ENCODE results near the gene MYO1A. TPM values are rescaled to one million over a fixed set of nuclear protein-coding genes. Genes with fewer than 3 reads are reported as not detected.

Gene MYO1A
- polyA plus RNA-seq, 1 of the 3 experiments (the other 2 are of a cell fraction): not detected

- Histone ChIP-seq H3K9ac (no peak overlapping the region), H2AFZ (ENCODE audit: low read depth) (no peak overlapping the region), H4K20me1 (ENCODE audit: insufficient read depth) (no peaks in the 10 kb centered on the region), H3F3A (replicated peaks; ENCODE audit: insufficient read depth) (no peaks in the 10 kb centered on the region), H3K36me3 (replicated peaks in 1 of 2; ENCODE audit: control insufficient read depth in 1 of 2, insufficient read depth in 2 of 2, low read length in 1 of 2) (no peaks in the 10 kb centered on the region), H3K4me3 (ENCODE audit: low read depth in 2 of 2, low read length in 1 of 2) (no peak overlapping the region), H3K4me2 (no peak overlapping the region), H3K4me1 (ENCODE audit: control insufficient read depth in 1 of 2, insufficient read depth in 2 of 2, low read depth in 1 of 2, low read length in 1 of 2) (no peaks in the 10 kb centered on the region), H3K9me2 (no peaks in the 10 kb centered on the region), H3K9me3 (no peaks in the 10 kb centered on the region), H3K27me3 (ENCODE audit: insufficient read depth) (no peaks in the 10 kb centered on the region), H3K27ac (ENCODE audit: low read depth in 2 of 2, low read length in 1 of 2) (no peak overlapping the region), H3K79me2 (ENCODE audit: insufficient read depth) (no peaks in the 10 kb centered on the region)
- ChIA-PET CTCF (interaction anchor here (0.6 to 8.6 kb wide), 7 partner anchors 13 to 207 kb away, joined by 3 to 81 read pairs (median 5); partner anchors contain the start of genes TAC3 and ZBTB39), POLR2A (no interaction called here)
- WGBS (ENCODE audit: low lambda C conversion rate): 91% methylated on average over 1 of the region's 1 CpG
- DNase-seq: no peak
- TF ChIP-seq REST (IDR thresholded peaks at IDR 0.05; ENCODE audit: low read depth, low read length): no peak
- no peak for TF ChIP-seq USF2 (IDR thresholded peaks at IDR 0.05; ENCODE audit: borderline replicate concordance, low read depth, low read length)
- TF ChIP-seq JUND (IDR thresholded peaks at IDR 0.05): no peak
- TF ChIP-seq EZH2phosphoT487 (IDR thresholded peaks at IDR 0.05; ENCODE audit: borderline replicate concordance, low read depth): no peak
- no peak for TF ChIP-seq ZBTB33 (IDR thresholded peaks at IDR 0.05; ENCODE audit: borderline replicate concordance, low read depth)
- TF ChIP-seq TAF1 (IDR thresholded peaks at IDR 0.05; ENCODE audit: borderline replicate concordance, low read depth, low read length): no peak
- TF ChIP-seq NFIC (IDR thresholded peaks at IDR 0.05; ENCODE audit: borderline replicate concordance): no peak
- no peak for TF ChIP-seq PBX3 (IDR thresholded peaks at IDR 0.05)
- no peak for TF ChIP-seq ELF1 (IDR thresholded peaks at IDR 0.05)
- no peak for TF ChIP-seq RFX5 (IDR thresholded peaks at IDR 0.05; ENCODE audit: low read length)
- TF ChIP-seq FOXJ3 (CRISPR knock-in tag; IDR thresholded peaks at IDR 0.05): no peak
- no peak for TF ChIP-seq EP300 (IDR thresholded peaks at IDR 0.05; ENCODE audit: borderline replicate concordance in 1 of 2, low read depth in 1 of 2, low read length in 1 of 2)
These were observed 1.4 kb downstream of the MYO1A start for GRCh38 chr12:57048423-57049118.

Measured in SK-N-SH (cell line).